NCI-H774 (cell line): Measurements from ENCODE around the gene YBX1.
"Not testable (repeated sequence)": the region's sequence is repeated elsewhere in the genome, so short reads cannot be mapped to it uniquely, and the experiment has no call there.

Experiments used
- DNase-seq: peaks from one replicate; lab custom pipeline; 2025; lab: John Stamatoyannopoulos, UW

Gene YBX1

DNA sequence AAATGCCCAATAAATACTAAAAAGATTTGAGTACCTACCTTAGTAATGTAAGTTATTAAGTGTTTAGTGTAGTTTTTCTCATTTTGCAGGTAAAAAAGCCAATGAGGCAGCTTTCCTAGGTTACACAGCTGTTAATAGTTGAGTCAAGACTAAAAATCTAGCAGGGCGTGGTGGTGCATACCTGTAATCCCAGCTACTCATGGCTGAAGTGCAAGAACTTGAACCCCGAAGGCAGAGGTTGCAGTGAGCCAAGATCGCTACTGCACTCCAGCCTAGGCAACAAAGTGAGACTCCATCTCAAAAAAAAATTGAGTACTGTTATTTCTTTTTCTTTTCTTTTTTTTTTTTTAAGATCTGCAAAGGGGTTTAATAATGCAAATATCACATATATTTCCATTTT is 7.7 kb downstream of the YBX1 start:
- no peak for DNase-seq

DNA sequence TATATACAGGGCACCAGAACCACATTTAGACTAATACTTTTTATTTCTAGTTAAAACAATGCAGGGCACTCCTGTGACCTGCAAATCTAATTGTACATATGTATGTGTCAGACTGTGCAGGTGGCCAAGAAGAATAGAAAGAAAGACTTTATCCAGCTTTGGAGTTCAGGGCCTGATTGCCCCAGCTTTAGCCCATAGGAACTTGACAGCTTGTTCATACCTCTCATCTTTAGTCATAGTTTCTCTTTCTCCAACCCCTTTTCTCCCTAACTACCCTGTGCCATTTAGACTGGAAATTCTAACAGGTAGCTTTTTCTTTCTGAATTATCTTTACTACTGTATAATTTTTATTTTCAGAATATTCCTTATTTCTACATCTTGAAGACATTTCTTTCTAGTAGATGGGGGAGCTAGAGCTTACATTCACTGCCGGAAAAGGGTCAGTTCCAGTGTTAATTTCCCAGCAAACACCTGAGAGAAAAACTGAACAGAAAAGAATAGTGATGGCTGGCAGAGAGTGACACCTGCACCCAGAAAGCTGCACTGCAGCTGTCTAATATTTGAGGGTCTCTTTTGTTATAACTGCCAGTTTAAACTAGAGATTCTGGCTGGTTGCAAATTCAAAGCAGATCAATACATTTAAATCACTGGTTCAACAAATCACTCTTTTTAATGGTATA is 8.4 kb downstream of the YBX1 start:
- no peak for DNase-seq

- DNase-seq = no peak
Measured at GRCh38 chr1:42691157-42691498, 8.9 kb downstream of the YBX1 start.

DNA sequence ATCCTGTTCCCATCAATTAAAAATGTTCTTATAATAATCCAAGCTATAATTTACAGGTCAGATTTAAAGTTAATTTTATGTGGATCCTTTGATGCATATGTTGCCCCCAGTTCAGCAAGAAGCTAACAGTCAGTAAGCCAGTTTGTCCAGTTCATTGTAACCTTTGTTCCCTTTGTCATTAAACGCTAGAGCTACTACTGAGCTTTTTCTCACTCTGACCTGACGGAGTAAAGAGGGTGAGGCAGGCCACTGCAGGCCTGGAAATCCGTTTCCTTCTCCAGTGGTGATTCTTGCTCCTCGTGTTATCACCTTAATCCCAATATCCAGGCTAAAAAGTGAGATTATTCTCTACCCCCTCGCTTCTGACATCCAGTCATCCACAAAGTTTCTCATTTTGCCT is 10.2 kb downstream of the YBX1 start:
- no peak for DNase-seq

- DNase-seq = no peak
Measured at GRCh38 chr1:42692911-42693310, 10.7 kb downstream of the YBX1 start.

DNA sequence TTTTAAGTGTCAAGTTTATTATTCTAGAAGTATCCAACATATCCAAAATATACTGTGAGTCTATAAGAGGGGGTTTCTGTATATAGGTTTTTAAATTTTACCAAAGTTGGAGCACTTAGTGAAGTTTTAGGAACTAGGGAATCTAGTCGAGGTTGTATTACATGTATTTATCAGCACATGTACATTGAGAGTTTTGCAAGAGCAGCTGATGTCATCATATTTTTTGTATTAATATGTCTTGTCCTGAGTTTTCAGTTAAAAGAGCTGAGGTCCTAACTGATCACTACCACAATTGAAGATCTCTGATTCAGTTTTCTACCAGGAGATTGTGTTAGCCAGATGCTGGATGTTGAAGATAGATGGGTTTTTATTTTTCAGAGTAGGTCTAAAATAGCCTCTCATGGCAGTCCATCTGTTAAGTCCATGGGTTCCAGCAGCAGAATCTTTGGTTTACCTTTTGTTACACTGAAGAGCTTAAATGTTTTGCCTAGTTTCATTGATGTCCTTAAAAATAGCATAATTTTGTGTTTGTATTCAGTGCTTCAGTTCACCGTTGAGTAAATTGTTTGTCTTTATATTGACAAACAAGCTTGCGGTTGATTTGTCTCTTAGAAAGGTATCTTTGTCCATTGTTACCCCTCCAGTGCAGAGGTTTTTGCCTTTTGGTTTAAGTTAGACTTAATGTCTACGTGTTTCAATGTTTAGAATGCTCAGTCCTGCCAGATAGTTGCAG is 16.0 kb downstream of the YBX1 start:
- DNase-seq = no peak

GRCh38 chr1:42700006-42700405 is 17.8 kb downstream of the YBX1 start:
- no peak for DNase-seq

DNA sequence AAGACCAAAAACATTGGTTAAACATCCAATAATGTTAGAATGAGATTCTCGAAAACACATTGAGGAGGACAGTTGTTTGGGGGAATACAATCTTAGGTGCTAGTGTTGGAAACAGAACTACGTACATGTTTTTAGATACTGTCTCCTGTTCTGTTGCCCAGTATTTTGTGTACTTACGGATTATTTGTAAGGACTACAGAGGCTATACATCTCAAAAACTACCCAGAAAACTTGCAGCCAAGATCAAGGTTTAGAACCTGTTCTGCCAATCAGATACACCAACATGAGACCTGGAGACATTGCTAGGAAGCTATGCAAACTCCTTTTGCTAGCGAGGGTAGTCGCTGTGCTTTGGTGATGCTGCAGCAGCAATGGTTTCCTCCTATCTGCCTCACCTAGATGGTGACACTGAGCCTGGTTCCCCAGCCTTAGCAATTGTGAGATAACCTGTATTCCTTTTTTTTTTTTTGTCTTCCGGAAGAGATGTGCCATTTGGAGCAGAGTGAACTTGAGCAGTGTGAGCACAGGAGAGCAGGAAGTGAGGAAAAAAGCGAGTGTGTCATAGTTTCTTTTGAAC is 21.8 kb downstream of the YBX1 start:
- DNase-seq = no peak

DNA sequence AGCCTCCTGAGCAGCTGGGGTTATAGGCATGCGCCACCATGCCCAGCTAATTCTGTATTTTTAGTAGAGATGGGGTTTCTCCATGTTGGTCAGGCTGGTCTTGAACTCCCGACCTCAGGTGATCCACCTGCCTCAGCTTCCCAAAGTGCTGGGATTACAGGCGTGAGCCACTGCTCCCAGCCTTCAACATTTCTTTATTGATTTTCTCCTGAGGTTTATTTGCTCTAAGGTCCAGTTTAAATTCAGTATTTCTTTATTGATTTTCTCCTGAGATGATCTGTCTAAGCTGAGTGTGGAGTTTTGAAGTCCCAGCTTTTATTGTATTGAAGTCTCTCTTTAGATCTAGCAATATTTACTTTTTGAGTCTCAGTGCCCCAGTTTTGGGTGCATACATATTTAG is 30.6 kb downstream of the YBX1 start:
- not testable (repeated sequence) for DNase-seq

GRCh38 chr1:42713293-42713692 is 31.1 kb downstream of the YBX1 start:
- DNase-seq = no peak

GRCh38 chr1:42714441-42714840 is 32.2 kb downstream of the YBX1 start:
- DNase-seq = not testable (repeated sequence)

DNA sequence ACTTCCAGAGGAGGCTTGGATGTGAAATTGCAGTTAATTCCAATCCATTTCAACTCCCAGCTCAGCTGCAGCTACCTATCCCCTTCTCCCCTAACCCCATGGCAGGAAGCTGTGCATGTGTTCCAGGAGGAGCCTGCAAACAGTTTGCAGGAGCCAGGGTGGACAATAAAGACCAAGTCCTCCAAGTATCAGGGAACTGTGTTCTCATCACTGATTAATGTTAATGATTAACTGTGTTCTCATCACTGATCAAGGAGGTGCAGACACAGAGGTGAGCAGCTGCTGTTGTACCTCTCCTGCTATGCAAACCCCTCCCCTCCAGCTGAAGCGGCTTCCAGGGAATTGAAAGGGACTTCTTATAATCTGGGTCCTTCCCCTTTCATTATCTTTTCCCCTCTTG is 38.6 kb downstream of the YBX1 start:
- DNase-seq = no peak

DNA sequence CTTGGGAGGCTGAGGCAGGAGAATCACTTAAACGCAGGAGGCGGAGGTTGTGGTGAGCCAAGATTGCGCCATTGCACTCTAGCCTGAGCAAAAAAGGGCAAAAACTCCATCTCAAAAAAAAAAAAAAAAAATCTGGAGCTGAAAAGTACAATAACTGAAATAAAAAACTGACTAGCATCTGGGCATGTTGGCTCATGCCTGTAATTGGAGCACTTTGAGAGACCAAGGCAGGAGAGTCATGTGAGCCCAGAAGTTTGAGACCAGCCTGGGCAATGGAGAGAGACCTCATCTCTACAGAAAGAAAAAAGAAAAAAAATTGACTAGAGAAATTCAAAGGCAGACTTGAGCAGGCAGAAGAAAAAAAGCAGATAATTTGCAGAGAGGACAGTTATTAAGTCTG is 39.7 kb downstream of the YBX1 start:
- no peak for DNase-seq

DNA sequence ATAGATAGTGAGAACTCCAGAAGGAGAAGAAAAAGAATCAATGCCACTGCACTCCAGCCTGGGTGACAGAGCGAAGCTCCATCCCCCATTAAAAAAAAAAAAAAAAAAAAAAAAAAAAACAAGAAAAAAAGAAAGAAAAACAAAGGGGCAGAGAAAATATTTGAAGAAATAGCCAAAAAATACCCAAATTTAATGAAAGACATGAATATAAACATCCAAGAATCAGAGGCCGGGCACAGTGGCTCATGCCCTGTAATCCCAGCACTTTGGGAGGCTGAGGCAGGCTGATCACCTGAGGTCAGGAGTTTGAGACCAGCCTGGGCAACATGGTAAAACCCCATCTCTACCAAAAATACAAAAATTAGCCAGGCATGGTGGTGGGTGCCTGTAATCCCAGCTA is 40.2 kb downstream of the YBX1 start:
- not testable (repeated sequence) for DNase-seq

DNA sequence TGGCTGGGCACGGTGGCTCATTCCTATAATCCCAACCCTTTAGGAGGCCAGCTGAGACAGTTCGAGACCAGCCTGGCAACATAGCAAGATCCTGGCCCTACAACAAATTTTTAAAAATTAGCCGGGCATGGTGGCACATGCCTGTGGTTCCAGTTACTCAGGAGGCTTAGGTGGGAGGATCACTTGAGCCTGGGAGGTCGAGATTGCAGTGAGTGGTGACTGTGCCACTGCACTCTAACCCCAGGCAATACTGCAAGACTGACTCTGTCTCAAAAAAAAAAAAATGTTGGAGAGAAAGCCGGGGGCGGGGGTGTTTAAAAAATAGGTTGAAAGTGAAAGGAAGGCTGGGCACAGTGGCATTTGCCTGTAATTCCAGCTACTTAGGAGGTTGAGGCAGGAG is 41.3 kb downstream of the YBX1 start:
- DNase-seq = no peak

DNA sequence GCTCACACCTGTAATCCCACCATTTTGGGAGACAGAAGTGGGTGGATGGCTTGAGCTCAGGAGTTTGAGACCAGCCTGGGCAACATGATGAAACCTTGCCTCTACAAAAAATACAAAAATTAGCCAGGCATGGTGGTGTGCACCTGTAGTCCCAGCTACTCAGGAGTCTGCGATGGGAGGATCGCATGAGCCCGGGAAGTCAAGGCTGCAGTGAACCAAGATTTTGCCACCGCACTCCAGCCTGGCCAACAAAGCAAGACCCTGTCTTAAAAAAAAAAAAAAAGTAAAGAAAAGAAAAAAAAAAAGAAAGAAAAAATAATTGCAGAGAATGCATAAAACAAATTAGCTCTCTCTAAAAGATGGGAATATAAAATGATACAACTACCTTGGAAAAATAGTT is 43.6 kb downstream of the YBX1 start:
- DNase-seq = not testable (repeated sequence)

DNA sequence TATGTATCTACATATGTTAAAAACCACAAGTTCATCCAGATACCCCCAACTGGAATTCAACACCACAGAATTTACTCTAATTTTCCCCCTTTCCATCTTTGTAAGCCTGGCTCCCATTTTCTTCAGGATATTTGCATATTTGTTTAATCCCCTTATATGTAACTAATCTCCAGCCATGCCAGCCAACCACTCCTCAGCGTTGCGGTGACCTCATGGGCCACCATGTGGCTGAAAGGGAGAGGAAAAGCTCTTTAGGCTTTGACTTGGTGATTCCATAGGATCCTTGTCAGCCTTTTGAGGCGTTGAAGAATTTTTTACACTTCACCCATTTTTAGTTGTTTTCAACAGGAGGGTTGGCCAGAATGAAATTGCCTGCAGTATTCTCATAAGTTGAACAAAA is 47.8 kb downstream of the YBX1 start:
- no peak for DNase-seq

- DNase-seq = no peak
Measured at GRCh38 chr1:42730988-42731387, 48.8 kb downstream of the YBX1 start.

- DNase-seq = no peak
Measured at GRCh38 chr1:42731585-42731984, 49.4 kb downstream of the YBX1 start.

DNA sequence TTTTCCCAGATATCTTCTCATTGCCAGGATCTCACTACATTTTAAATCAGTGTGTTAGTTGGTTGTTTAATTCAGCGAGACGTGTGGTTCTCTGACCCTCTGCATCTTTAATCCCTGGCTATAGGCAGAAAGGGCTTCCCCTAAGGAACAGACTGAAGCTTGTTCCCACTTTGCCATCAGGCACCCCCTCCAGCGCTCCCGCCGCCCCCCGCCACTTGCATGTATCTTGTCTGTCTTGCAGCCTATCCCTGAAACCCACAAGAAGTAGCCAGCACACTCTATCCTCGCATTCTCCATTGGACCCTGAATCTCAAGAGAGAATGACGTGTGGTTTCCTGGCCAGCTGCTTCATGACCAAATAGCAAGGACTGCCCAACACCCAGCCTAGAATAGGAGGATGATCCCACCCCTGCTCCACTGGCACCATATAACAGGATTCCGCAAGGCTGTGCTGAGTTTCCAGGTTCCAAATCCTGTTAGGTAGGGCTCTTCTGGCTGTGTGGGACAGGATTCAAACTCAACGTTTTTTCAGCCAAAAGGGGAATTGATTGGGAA is 50.0 kb downstream of the YBX1 start:
- DNase-seq = no peak

- no peak for DNase-seq
Measured at GRCh38 chr1:42733415-42734200, 51.4 kb downstream of the YBX1 start.

GRCh38 chr1:42734201-42735035 is 52.2 kb downstream of the YBX1 start:
- DNase-seq = no peak
